Aorta (tissue), 5 donors: Measurements from ENCODE around the gene INHBB. TPM values are rescaled to one million over a fixed set of nuclear protein-coding genes. Genes with fewer than 3 reads are reported as not detected.
"Not testable (repeated sequence)": the region's sequence is repeated elsewhere in the genome, so short reads cannot be mapped to it uniquely, and the experiment has no call there.

Experiments used
- ATAC-seq: fragments of 200-7000 bp; cut with Tn5 transposase; one replicate; pipeline ENCODE4 v1.9.1; 2022; ENCODE audit warnings: moderate library complexity; ENCODE audit not compliant: low FRiP score
- DNase-seq, 2 donors: peaks; one replicate each; pipeline ENCODE4 v3.0.0-alpha.2; 2020
- H3K27ac ChIP-seq, 2 donors: one replicate each; pipeline ENCODE4 v1.5.1; 2013; ENCODE audit warnings: low read length in 2 of 2, mild to moderate bottlenecking in 2 of 2, moderate library complexity in 2 of 2, control low read depth in 1 of 2, inconsistent platforms in 1 of 2, low read depth in 1 of 2
- H3K27me3 ChIP-seq, 2 donors: one replicate each; pipeline ENCODE4 v1.6.1; 2013; ENCODE audit warnings: control low read depth in 1 of 2, low read length in 1 of 2, mild to moderate bottlenecking in 1 of 2, moderate library complexity in 1 of 2; ENCODE audit not compliant: insufficient read depth in 2 of 2, control insufficient read depth in 1 of 2
- H3K36me3 ChIP-seq, 2 donors: one replicate each; pipeline ENCODE4 v1.6.1; 2013; ENCODE audit warnings: control low read depth in 1 of 2, low read length in 1 of 2, mild to moderate bottlenecking in 1 of 2; ENCODE audit not compliant: insufficient read depth in 2 of 2, control insufficient read depth in 1 of 2
- H3K4me1 ChIP-seq, 2 donors: one replicate each; pipeline ENCODE4 v1.6.1; 2013; ENCODE audit warnings: low read length in 2 of 2, control low read depth in 1 of 2, mild to moderate bottlenecking in 1 of 2, moderate library complexity in 1 of 2; ENCODE audit not compliant: insufficient read depth in 2 of 2, control insufficient read depth in 1 of 2
- H3K4me3 ChIP-seq, 2 donors: one replicate each; pipeline ENCODE4 v1.5.1; 2013; ENCODE audit warnings: low read length in 2 of 2, control low read depth in 1 of 2, mild to moderate bottlenecking in 1 of 2
- H3K9me3 ChIP-seq: one replicate; pipeline ENCODE4 v1.6.1; 2013; ENCODE audit warnings: mild to moderate bottlenecking, low read length; ENCODE audit not compliant: control insufficient read depth
- WGBS, 2 donors: extraction: QIAGEN DNeasy Blood & Tissue Kit; methylation state at CpG; one replicate each; pipeline ENCODE4 v1.1.7; 2013; 5-methylcytosine and 5-hydroxymethylcytosine counted together
- intact Hi-C, 2 donors: fragments of 100-400 bp; cut with DNase I; formaldehyde crosslinking; loops; one replicate each; pipeline versions ENCODE4 v1.14.2 to v1.15.0; 2022
- polyA plus RNA-seq, 2 donors: library from polyadenylated mRNA; stranded (reverse); fragments of 200-250 nt; gene quantifications; one replicate each; pipeline ENCODE4 v1.2.3, GENCODE V29; 2013
- total RNA-seq, 2 donors: library from RNA; stranded (reverse); fragmentation: NEBNext Ultra II Directional; extraction: Animal tissue kit (Norgen Biotek cat#: 25700); gene quantifications; one replicate each; pipeline ENCODE4 v1.2.1, GENCODE V29; 2021
- donor health status: healthy with polysubstance abuse.
- donor health status: Bipolar disorder and iron deficiency.
- donor health status: DM: no; HTN: no; CAD: no.
- donor health status: DM: no; HTN: no; CAD: no.
- donor health status: DM: yes; HTN: yes; CAD: no.

The INHBB gene
- total and polyA plus RNA-seq, 4 donors, result 0.43 to 21.9 (median 9.9) TPM

GRCh38 chr2:120319123-120319522 lies 26.8 kb upstream of the INHBB start:
- intact Hi-C loops, result loop anchor here (10.0 kb wide), 2 partner anchors 564 to 614 kb away; partner anchors contain the start of gene PTPN4 (in 1 of the 2)
- H3K4me1 ChIP-seq, result no peaks in the 10 kb centered on the region
- WGBS, 2 donors, result 79 to 86% methylated on average over 10 of the region's 10 CpGs
- DNase-seq, result peak in 1 of 2 donors; percentile 67
- H3K27me3 ChIP-seq, result no peaks in the 10 kb centered on the region
- no peaks in the 10 kb centered on the region for H3K36me3 ChIP-seq
- H3K4me3 ChIP-seq, result no peak overlapping the region
- no peak for ATAC-seq
- H3K27ac ChIP-seq, result no peak overlapping the region
- H3K9me3 ChIP-seq, result no peaks in the 10 kb centered on the region

DNA sequence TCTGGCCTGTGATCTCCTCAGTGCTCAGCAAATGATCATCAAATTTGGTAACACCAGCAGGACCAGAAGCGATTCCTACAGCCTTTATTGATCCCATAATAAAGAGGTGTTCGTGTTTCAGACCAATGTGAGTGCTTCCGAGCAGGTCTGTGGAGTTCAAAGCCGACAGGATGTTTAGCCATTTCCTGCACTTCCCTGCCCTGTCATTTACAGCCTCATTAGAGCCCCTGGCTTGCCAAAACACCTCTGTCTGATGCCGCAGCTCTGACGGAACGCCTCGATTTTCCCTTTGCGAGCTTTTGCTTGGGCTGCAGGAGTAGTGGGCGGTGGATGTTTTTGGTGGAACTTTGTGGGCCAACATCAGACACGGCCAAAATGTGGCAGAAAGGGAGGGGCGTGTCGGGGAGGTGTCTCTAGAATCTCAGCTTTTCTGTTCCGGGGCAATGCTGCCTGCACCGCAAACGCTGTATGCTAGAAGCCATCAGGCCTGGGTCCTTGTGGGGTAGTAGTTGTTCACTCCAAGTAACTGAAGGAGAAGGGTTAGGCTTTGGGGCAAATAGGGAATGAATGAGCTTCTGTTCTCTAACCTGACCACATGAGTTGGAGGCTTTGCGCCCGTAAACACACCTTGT lies 26.1 kb upstream of the INHBB start:
- Histone ChIP-seq H3K9me3 (no peaks in the 10 kb centered on the region), H3K27ac (no peak overlapping the region), H3K4me3 (no peak overlapping the region), H3K4me1 (no peaks in the 10 kb centered on the region), H3K36me3 (no peaks in the 10 kb centered on the region), H3K27me3 (no peaks in the 10 kb centered on the region)
- intact Hi-C loops, result loop anchor here (10.0 kb wide), 2 partner anchors 565 to 615 kb away; partner anchors contain the start of gene PTPN4 (in 1 of the 2)
- DNase-seq (peak in 1 of 2 donors; percentile 21), ATAC-seq (no peak)
- WGBS, 2 donors, result 92 to 95% methylated on average over 18 of the region's 18 CpGs

DNA sequence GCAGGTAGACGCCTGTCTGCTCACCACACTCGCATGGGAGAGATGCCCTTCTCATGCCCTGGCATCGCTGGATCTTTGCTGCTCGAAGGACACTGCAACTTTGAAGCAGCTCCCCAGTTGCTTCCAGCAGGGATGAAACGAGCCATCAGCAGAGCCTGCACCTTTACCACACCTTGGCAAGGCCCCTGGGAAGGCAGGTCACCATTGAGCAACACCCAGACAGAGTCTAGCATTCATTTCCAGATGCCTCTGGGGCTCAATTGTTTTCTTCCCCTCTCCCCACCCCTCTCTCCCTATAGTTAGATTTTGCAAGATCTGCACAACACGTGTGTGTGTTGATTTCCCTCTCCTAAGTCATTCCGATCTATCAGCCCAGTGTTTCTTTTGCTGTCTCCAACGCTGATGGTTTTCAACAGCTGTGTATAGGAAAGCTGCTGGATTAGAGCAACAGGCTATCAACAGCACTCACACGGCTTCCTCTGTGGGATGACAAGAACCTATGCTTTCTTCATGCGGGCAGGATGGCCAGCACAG lies 25.6 kb upstream of the INHBB start:
- DNase-seq (peak in 1 of 2 donors; percentile 46), ATAC-seq (no peak)
- WGBS, 2 donors, result 88 to 92% methylated on average over 10 of the region's 10 CpGs
- H3K27ac ChIP-seq, result no peak overlapping the region
- no peaks in the 10 kb centered on the region for H3K27me3 ChIP-seq
- intact Hi-C loops, result no loop called here
- H3K9me3 ChIP-seq, result no peaks in the 10 kb centered on the region
- H3K36me3 ChIP-seq, result no peaks in the 10 kb centered on the region
- H3K4me3 ChIP-seq, result no peak overlapping the region
- no peaks in the 10 kb centered on the region for H3K4me1 ChIP-seq

DNA sequence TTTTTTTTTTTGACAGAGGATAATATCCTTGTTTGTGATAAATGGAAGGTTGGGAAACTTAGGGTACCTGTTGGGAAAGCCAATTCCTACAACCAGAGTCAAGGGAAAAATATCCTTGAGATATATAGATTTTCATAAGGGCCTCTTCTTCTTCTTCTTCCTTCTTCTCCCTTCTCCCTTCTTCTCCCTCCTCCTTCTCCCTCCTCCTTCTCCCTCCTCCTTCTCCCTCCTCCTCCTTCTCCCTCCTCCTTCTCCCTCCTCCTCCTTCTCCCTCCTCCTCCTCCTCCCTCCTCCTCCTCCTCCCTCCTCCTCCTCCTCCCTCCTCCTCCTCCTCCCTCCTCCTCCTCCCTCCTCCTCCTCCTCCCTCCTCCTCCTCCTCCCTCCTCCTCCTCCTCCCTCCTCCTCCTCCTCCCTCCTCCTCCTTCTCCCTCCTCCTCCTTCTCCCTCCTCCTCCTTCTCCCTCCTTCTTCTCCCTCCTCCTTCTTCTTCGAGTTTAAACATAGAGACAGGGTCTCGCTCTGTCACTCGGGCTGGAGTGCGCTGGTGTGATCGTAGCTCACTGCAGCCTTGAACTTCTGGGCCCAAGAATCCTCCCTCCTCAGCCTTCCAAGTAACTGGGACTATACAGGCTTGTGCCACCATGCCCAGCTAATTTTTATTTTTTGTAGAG lies 24.9 kb upstream of the INHBB start:
- DNase-seq, H3K36me3 ChIP-seq, ATAC-seq, H3K27ac ChIP-seq, H3K4me1 ChIP-seq, H3K27me3 ChIP-seq, H3K9me3 ChIP-seq, H3K4me3 ChIP-seq, intact Hi-C loops: not testable (repeated sequence)
- 94% methylated on average over 5 of the region's 5 CpGs for whole genome bisulfite sequencing, 2 donors

- no peak overlapping the region for H3K27ac ChIP-seq
- 93 to 94% methylated on average over 10 of the region's 10 CpGs for WGBS, 2 donors
- intact Hi-C loops, result no loop called here
- no peak for ATAC-seq
- no peaks in the 10 kb centered on the region for H3K4me1 ChIP-seq
- DNase-seq, result no peak
- H3K27me3 ChIP-seq, result no peaks in the 10 kb centered on the region
- H3K9me3 ChIP-seq, result no peaks in the 10 kb centered on the region
- no peak overlapping the region for H3K4me3 ChIP-seq
- no peaks in the 10 kb centered on the region for H3K36me3 ChIP-seq
Observed at GRCh38 chr2:120321721-120322284, 24.1 kb upstream of the INHBB start.

GRCh38 chr2:120322329-120322728 lies 23.6 kb upstream of the INHBB start:
- 96 to 99% methylated on average over 7 of the region's 7 CpGs for WGBS, 2 donors
- intact Hi-C loops, result no loop called here
- Histone ChIP-seq H3K36me3 (no peaks in the 10 kb centered on the region), H3K4me1 (no peaks in the 10 kb centered on the region), H3K9me3 (no peaks in the 10 kb centered on the region), H3K27me3 (no peaks in the 10 kb centered on the region), H3K4me3 (no peak overlapping the region), H3K27ac (no peak overlapping the region)
- DNase-seq (no peak), ATAC-seq (no peak)

DNA sequence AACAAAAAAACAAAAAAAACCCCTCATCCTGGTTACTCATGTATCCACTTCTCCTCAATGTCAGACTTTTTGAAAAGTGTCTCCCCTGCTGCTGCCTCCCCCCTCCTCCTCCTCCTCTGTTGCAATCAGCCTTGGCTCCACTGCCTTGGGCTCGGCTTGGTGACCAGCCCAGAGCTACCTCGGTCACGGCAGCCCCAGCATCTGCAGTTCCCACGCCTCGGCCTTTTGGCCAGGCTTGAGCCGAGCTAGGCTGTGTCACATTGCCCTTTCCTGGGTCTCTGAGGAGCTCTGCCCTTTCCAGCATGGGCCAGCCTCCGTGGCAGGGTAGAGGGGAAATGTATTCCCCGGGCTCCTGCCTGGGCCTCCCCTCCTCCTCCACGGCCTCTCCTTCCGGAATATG lies 22.7 kb upstream of the INHBB start:
- WGBS, 2 donors, result 10 to 18% methylated on average over 10 of the region's 10 CpGs
- H3K4me3 ChIP-seq, result no peak overlapping the region
- H3K27ac ChIP-seq, result no peak overlapping the region
- H3K4me1 ChIP-seq, result no peaks in the 10 kb centered on the region
- no peaks in the 10 kb centered on the region for H3K27me3 ChIP-seq
- no peaks in the 10 kb centered on the region for H3K36me3 ChIP-seq
- intact Hi-C loops, result no loop called here
- ATAC-seq, result peak; percentile 83
- peak; percentile 84 to 86 for DNase-seq
- no peaks in the 10 kb centered on the region for H3K9me3 ChIP-seq

- Histone ChIP-seq H3K9me3 (no peaks in the 10 kb centered on the region), H3K27ac (no peak overlapping the region), H3K36me3 (no peaks in the 10 kb centered on the region), H3K27me3 (no peaks in the 10 kb centered on the region), H3K4me3 (no peak overlapping the region), H3K4me1 (no peaks in the 10 kb centered on the region)
- no peak for ATAC-seq
- no peak for DNase-seq
- intact Hi-C loops, result no loop called here
- 80 to 88% methylated on average over 10 of the region's 10 CpGs for WGBS, 2 donors
Observed at GRCh38 chr2:120323807-120324399, 22.0 kb upstream of the INHBB start.
